ENCODE results near the gene CAMK1G.
A peak's percentile ranks its signal among the peaks of the same experiment; 100 is the strongest.

CAMK1G gene

DNA sequence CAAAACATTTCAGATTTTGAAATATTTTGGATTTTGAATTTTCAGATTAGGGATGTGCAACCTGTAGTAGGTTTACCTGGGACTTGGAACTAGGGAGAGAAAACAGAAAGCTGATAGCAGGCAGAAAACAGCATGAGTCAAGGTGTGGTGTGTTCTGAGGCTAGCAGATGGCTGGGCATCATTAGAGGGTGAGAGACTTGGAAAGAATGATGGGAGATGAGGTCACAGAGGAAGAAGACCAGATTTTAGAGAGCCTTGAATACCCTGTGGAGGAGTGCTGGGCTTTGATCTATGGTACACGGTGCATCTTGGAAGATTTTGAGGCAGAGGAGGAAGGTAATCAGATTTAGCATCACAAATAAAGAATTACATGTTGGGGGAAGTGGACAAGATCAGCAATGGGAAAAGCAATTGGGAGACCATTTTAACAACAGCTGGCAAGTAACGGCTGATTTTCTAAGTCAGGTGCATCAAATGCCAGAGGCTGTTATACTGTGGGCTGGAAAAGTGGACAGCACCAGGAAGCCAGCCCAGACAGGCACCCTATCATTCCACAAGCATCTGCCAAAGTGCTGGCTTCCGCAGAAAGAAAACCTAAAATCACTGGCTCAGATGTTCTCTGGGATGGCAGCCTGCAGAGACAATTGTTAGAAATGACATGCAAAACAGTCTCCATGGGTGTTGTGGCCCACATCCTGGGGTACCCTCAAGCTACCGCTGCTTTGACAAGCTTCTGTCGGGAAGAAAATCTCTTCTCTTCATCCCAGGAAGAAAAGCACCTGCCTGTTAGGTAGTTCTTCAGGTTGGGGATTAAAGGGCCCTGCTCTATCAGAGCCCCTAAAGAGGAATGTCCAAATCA is 30.9 kb upstream of the CAMK1G start:
- no peaks in the 10 kb centered on the region for H3K4me1 ChIP-seq (ENCODE audit: insufficient read depth, low read length)
- H4K20me1 ChIP-seq (ENCODE audit: insufficient read depth, low read length), result no peaks in the 10 kb centered on the region
- no peaks in the 10 kb centered on the region for H3K36me3 ChIP-seq (ENCODE audit: insufficient read depth, low read length)
- TF ChIP-seq EZH2 (IDR thresholded peaks at IDR 0.05; ENCODE audit: borderline replicate concordance, low read depth, low read length, severe bottlenecking), result no peak
- TF ChIP-seq, protein P1, sequence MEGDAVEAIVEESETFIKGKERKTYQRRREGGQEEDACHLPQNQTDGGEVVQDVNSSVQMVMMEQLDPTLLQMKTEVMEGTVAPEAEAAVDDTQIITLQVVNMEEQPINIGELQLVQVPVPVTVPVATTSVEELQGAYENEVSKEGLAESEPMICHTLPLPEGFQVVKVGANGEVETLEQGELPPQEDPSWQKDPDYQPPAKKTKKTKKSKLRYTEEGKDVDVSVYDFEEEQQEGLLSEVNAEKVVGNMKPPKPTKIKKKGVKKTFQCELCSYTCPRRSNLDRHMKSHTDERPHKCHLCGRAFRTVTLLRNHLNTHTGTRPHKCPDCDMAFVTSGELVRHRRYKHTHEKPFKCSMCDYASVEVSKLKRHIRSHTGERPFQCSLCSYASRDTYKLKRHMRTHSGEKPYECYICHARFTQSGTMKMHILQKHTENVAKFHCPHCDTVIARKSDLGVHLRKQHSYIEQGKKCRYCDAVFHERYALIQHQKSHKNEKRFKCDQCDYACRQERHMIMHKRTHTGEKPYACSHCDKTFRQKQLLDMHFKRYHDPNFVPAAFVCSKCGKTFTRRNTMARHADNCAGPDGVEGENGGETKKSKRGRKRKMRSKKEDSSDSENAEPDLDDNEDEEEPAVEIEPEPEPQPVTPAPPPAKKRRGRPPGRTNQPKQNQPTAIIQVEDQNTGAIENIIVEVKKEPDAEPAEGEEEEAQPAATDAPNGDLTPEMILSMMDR (IDR thresholded peaks at IDR 0.05; ENCODE audit: borderline replicate concordance, extremely low read depth, low read length, poor library complexity, severe bottlenecking), result no peak
- H3K27ac ChIP-seq (ENCODE audit: low read length), result no peak overlapping the region
- no peaks in the 10 kb centered on the region for H3K79me2 ChIP-seq (ENCODE audit: insufficient read depth, low read length)
- H3K9me3 ChIP-seq (ENCODE audit: insufficient read depth, low read length, severe bottlenecking), result no peaks in the 10 kb centered on the region
- H3K4me2 ChIP-seq (ENCODE audit: insufficient read depth, low read length), result no peak overlapping the region
- DNase-seq, result no peak
- H3K4me3 ChIP-seq (ENCODE audit: low read depth in 1 of 2, low read length in 2 of 2), result no peak overlapping the region
- peaks cover 2% of the 10 kb centered on the region for H3K27me3 ChIP-seq (ENCODE audit: insufficient read depth, low read length, poor library complexity)
- H3K9ac ChIP-seq (ENCODE audit: low read depth, low read length), result no peak overlapping the region
- no peak overlapping the region for H2AFZ ChIP-seq (ENCODE audit: low read depth, low read length)
- ATAC-seq (ENCODE audit: insufficient read depth, low read depth), result no peak

DNA sequence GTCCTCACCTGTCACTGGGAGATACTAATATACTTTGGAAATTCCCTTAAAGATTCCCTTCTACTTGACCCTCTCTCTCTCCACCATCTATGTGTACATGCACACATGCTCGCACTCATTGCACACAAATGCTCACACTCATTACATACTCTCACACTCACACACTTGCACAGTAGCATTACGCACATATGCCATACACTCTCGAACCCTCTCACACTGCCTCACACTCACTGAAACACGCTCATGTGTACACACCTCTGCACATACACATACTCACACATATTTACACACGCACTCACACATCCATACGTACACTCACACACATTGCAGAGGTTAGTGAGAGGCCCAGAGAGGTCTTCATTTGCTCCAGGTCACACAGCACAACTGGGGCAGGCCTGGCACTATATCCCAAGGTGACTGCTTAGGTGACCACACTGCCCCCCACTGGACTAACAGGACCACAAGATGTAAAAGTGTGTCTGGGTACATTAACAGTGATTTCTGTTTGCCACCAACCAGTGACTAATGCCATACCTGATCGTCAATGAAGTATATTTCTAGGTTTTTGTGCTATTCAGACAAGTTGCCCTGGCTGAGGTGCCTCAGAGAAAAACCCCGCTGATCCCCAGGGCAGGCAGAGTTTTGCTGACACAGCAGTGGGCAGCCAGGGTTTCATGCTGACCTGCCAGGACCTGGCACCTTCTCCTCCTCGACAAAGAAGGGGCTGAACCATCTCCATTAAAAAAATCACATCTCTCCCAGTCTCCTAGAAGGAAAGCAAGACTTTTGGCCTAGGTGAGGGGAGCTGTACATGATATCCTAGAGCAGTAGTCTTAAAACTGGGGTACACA is 28.5 kb upstream of the CAMK1G start:
- Histone ChIP-seq H3K4me1 (ENCODE audit: insufficient read depth, low read length) (no peaks in the 10 kb centered on the region), H3K4me2 (ENCODE audit: insufficient read depth, low read length) (no peak overlapping the region), H2AFZ (ENCODE audit: low read depth, low read length) (no peak overlapping the region), H3K9ac (ENCODE audit: low read depth, low read length) (no peak overlapping the region), H3K27ac (ENCODE audit: low read length) (no peak overlapping the region), H3K36me3 (ENCODE audit: insufficient read depth, low read length) (no peaks in the 10 kb centered on the region), H4K20me1 (ENCODE audit: insufficient read depth, low read length) (no peaks in the 10 kb centered on the region), H3K4me3 (ENCODE audit: low read depth in 1 of 2, low read length in 2 of 2) (no peak overlapping the region), H3K79me2 (ENCODE audit: insufficient read depth, low read length) (no peaks in the 10 kb centered on the region), H3K9me3 (ENCODE audit: insufficient read depth, low read length, severe bottlenecking) (no peaks in the 10 kb centered on the region), H3K27me3 (ENCODE audit: insufficient read depth, low read length, poor library complexity) (peaks cover 2% of the 10 kb centered on the region)
- DNase-seq (no peak), ATAC-seq (ENCODE audit: insufficient read depth, low read depth) (no peak)
- TF ChIP-seq, protein P1 (IDR thresholded peaks at IDR 0.05; ENCODE audit: borderline replicate concordance, extremely low read depth, low read length, poor library complexity, severe bottlenecking), result peak; percentile 24
- no peak for TF ChIP-seq EZH2 (IDR thresholded peaks at IDR 0.05; ENCODE audit: borderline replicate concordance, low read depth, low read length, severe bottlenecking)

GRCh38 chr1:209556162-209556690 is 27.3 kb upstream of the CAMK1G start:
- Histone ChIP-seq H3K9ac (ENCODE audit: low read depth, low read length) (no peak overlapping the region), H3K36me3 (ENCODE audit: insufficient read depth, low read length) (no peaks in the 10 kb centered on the region), H3K4me3 (ENCODE audit: low read depth in 1 of 2, low read length in 2 of 2) (no peak overlapping the region), H3K79me2 (ENCODE audit: insufficient read depth, low read length) (no peaks in the 10 kb centered on the region), H3K27ac (ENCODE audit: low read length) (no peak overlapping the region), H3K9me3 (ENCODE audit: insufficient read depth, low read length, severe bottlenecking) (no peaks in the 10 kb centered on the region), H3K27me3 (ENCODE audit: insufficient read depth, low read length, poor library complexity) (peaks cover 5% of the 10 kb centered on the region), H4K20me1 (ENCODE audit: insufficient read depth, low read length) (no peaks in the 10 kb centered on the region), H3K4me1 (ENCODE audit: insufficient read depth, low read length) (no peaks in the 10 kb centered on the region), H2AFZ (ENCODE audit: low read depth, low read length) (no peak overlapping the region), H3K4me2 (ENCODE audit: insufficient read depth, low read length) (no peak overlapping the region)
- no peak for TF ChIP-seq EZH2 (IDR thresholded peaks at IDR 0.05; ENCODE audit: borderline replicate concordance, low read depth, low read length, severe bottlenecking)
- TF ChIP-seq, protein P1 (IDR thresholded peaks at IDR 0.05; ENCODE audit: borderline replicate concordance, extremely low read depth, low read length, poor library complexity, severe bottlenecking), result no peak
- DNase-seq (no peak), ATAC-seq (ENCODE audit: insufficient read depth, low read depth) (no peak)

Measured in DND-41 (cell line).